ENCODE measurements around the gene CFAP58. TPM values are rescaled to one million over a fixed set of nuclear protein-coding genes. Genes with fewer than 3 reads are reported as not detected.

Gene CFAP58
- total RNA-seq, 1 experiment from 2014 or later, result 0.63 TPM

GRCh38 chr10:104472957-104473745 lies 119.5 kb downstream of the CFAP58 start:
- no peaks in the 10 kb centered on the region for H3K4me1 ChIP-seq (ENCODE audit: insufficient read depth, low read length)
- no peak overlapping the region for H2BK5ac ChIP-seq (ENCODE audit: insufficient read length, low read length)
- DNase-seq, result no peak
- peaks cover 0 to 10% of the 10 kb centered on the region in 2 experiments; a peak in 2 of 4 replicates for H3K4me1 Mint-ChIP-seq
- H3K27me3 Mint-ChIP-seq (ENCODE audit: low read depth), result no peaks in the 10 kb centered on the region; the same call in 1 of the 2 replicates
- no peak overlapping the region for H4K8ac ChIP-seq (replicated peaks; ENCODE audit: insufficient read length, low read depth, low read length)
- no CpG with 5 or more reads among the region's 2 CpGs for WGBS (ENCODE audit: extremely low coverage, insufficient read length, low lambda C conversion rate)
- H3K4me3 Mint-ChIP-seq, result no peak overlapping the region
- no peak overlapping the region for H2BK15ac ChIP-seq (ENCODE audit: low read depth, low read length)
- no peak overlapping the region for H2BK12ac ChIP-seq (ENCODE audit: insufficient read length, low read depth, low read length)
- no peak overlapping the region for H3K18ac ChIP-seq (ENCODE audit: insufficient read length, low read depth, low read length)
- no peak overlapping the region for H3K23ac ChIP-seq (ENCODE audit: insufficient read length, low read depth, low read length)
- no peak overlapping the region for H3K9ac ChIP-seq (ENCODE audit: extremely low read depth, insufficient read length, low read length)
- no peak for TF ChIP-seq CTCF (conservative IDR thresholded peaks at IDR 0.05)
- no peak overlapping the region for H3K56ac ChIP-seq (ENCODE audit: insufficient read length, low read depth, low read length)
- H2BK120ac ChIP-seq (ENCODE audit: low read depth, low read length, poor library complexity, severe bottlenecking), result no peak overlapping the region
- H3K27ac ChIP-seq (ENCODE audit: insufficient read length, low read depth, low read length), result no peak overlapping the region
- H3T11ph ChIP-seq (ENCODE audit: low read length), result no peak overlapping the region
- H3K4me2 ChIP-seq (ENCODE audit: insufficient read depth, insufficient read length, low read length), result no peak overlapping the region
- H4K91ac ChIP-seq (ENCODE audit: insufficient read length, low read depth, low read length), result no peak overlapping the region
- H3K27ac Mint-ChIP-seq, result no peak overlapping the region; a peak in 1 of 7 replicates
- H2AFZ ChIP-seq (ENCODE audit: low read length), result no peak overlapping the region
- no peak overlapping the region for H4K5ac ChIP-seq (ENCODE audit: insufficient read length, low read depth, low read length)
- no peak overlapping the region for H3K4ac ChIP-seq (ENCODE audit: low read depth, low read length)
- no peak overlapping the region for H2BK20ac ChIP-seq (ENCODE audit: low read depth, low read length, poor library complexity, severe bottlenecking)
- H3K14ac ChIP-seq (ENCODE audit: insufficient read depth, low read length), result no peak overlapping the region
- H3K36me3 Mint-ChIP-seq (ENCODE audit: insufficient read depth in 1 of 3, low read depth in 3 of 3), result peaks cover 0 to 9% (median 3%) of the 10 kb centered on the region in 3 experiments; a peak in 3 of 7 replicates
- no peaks in the 10 kb centered on the region for H3K27me3 ChIP-seq (ENCODE audit: insufficient read depth, low read length)
- no peaks in the 10 kb centered on the region for H3K79me2 ChIP-seq (ENCODE audit: insufficient read depth, low read length)
- peaks cover 2 to 9% of the 10 kb centered on the region in 2 experiments; a peak in 3 of 5 replicates for H3K9me3 Mint-ChIP-seq
- no peaks in the 10 kb centered on the region for H3K23me2 ChIP-seq (ENCODE audit: insufficient read length, low read depth, low read length, poor library complexity, severe bottlenecking)
- no peak overlapping the region for H2AK5ac ChIP-seq (ENCODE audit: insufficient read length, low read length)
- no peaks in the 10 kb centered on the region for H3K79me1 ChIP-seq (ENCODE audit: insufficient read depth, low read depth, low read length, poor library complexity, severe bottlenecking)
- no peaks in the 10 kb centered on the region for H4K20me1 ChIP-seq (ENCODE audit: control insufficient read depth, insufficient read depth, insufficient read length)
- H3K9me3 ChIP-seq (ENCODE audit: control insufficient read depth, low read depth, low read length), result no peaks in the 10 kb centered on the region
